ENCODE measurements around the gene ZBTB7B. TPM values are rescaled to one million over a fixed set of nuclear protein-coding genes. Genes with fewer than 3 reads are reported as not detected.
A peak's percentile ranks its signal among the peaks of the same experiment; 100 is the strongest.
"Not testable (repeated sequence)": the region's sequence is repeated elsewhere in the genome, so short reads cannot be mapped to it uniquely, and the experiment has no call there.

Gene ZBTB7B
- total RNA-seq, 1 donor from 2014 or later: 147 TPM

- no peak within 1 kb of the TSS for H3K4me3 Mint-ChIP-seq (ENCODE audit: low read depth)
- peak; percentile 97 for DNase-seq (ENCODE audit: low spot score)
- H3K27ac Mint-ChIP-seq: no peak within 1 kb of the TSS
- H3K27me3 Mint-ChIP-seq (ENCODE audit: low read depth): no peaks in the 10 kb centered on the region
- H3K9me3 Mint-ChIP-seq: no peaks in the 10 kb centered on the region
- intact Hi-C loops (cut with micrococcal nuclease): loop anchor here (1.0 kb wide), 3 partner anchors 9 to 34 kb away; partner anchors contain the start of gene CKS1B
- H3K36me3 Mint-ChIP-seq (ENCODE audit: low read depth): peaks cover 35% of the 10 kb centered on the region
- peaks cover 6% of the 10 kb centered on the region for H3K4me1 Mint-ChIP-seq (ENCODE audit: low read depth)
Measured at GRCh38 chr1:154982897-154983648, 19.5 kb upstream of the ZBTB7B start, which contains the start of gene FLAD1. Gene FLAD1, plus strand, starts transcription at chr1:154983344. Its CDS starts 351 bp downstream, at chr1:154983695.

- Mint-ChIP-seq H3K9me3 (no peaks in the 10 kb centered on the region), H3K27me3 (ENCODE audit: low read depth) (no peaks in the 10 kb centered on the region), H3K27ac (no peak overlapping the region), H3K4me1 (ENCODE audit: low read depth) (peaks cover 7% of the 10 kb centered on the region), H3K36me3 (ENCODE audit: low read depth) (peaks cover 37% of the 10 kb centered on the region), H3K4me3 (ENCODE audit: low read depth) (no peak overlapping the region)
- DNase-seq (ENCODE audit: low spot score): no peak
- intact Hi-C loops (cut with micrococcal nuclease): loop anchor here (1.0 kb wide), 3 partner anchors 10 to 33 kb away; partner anchors contain the start of gene CKS1B
Measured at GRCh38 chr1:154983776-154984466, 18.7 kb upstream of the ZBTB7B start.

DNA sequence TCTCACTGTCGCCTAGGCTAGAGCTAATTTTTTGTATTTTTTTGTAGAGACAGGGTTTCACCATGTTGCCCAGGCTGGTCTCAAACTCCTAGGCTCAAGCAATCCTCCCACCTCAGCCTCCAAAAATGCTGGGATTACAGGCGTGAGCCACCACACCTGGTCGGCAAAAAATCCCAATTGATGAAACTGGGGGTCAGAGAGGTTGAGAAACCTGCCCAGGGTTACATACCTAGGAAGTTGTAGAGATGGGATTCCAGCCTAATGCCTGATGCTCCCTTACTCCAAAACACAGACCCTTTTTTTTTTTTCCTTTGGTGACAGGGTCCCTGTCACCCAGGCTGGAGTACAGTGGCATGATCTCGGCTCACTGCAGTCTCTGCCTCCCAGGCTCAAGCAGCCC is 15.9 kb upstream of the ZBTB7B start:
- DNase-seq (ENCODE audit: low spot score); intact Hi-C loops (cut with micrococcal nuclease); H3K27me3 Mint-ChIP-seq (ENCODE audit: low read depth); H3K4me3 Mint-ChIP-seq (ENCODE audit: low read depth); H3K9me3 Mint-ChIP-seq; H3K4me1 Mint-ChIP-seq (ENCODE audit: low read depth); H3K27ac Mint-ChIP-seq: not testable (repeated sequence)
- H3K36me3 Mint-ChIP-seq (ENCODE audit: low read depth): peaks cover 31% of the 10 kb centered on the region

- no peaks in the 10 kb centered on the region for H3K27me3 Mint-ChIP-seq (ENCODE audit: low read depth)
- intact Hi-C loops (cut with micrococcal nuclease): no loop called here
- H3K36me3 Mint-ChIP-seq (ENCODE audit: low read depth): peaks cover 31% of the 10 kb centered on the region
- no peaks in the 10 kb centered on the region for H3K9me3 Mint-ChIP-seq
- H3K4me1 Mint-ChIP-seq (ENCODE audit: low read depth): peaks cover 5% of the 10 kb centered on the region
- H3K27ac Mint-ChIP-seq: no peak overlapping the region
- no peak for DNase-seq (ENCODE audit: low spot score)
- H3K4me3 Mint-ChIP-seq (ENCODE audit: low read depth): no peak overlapping the region
Measured at GRCh38 chr1:154987326-154987725, 15.3 kb upstream of the ZBTB7B start.

DNA sequence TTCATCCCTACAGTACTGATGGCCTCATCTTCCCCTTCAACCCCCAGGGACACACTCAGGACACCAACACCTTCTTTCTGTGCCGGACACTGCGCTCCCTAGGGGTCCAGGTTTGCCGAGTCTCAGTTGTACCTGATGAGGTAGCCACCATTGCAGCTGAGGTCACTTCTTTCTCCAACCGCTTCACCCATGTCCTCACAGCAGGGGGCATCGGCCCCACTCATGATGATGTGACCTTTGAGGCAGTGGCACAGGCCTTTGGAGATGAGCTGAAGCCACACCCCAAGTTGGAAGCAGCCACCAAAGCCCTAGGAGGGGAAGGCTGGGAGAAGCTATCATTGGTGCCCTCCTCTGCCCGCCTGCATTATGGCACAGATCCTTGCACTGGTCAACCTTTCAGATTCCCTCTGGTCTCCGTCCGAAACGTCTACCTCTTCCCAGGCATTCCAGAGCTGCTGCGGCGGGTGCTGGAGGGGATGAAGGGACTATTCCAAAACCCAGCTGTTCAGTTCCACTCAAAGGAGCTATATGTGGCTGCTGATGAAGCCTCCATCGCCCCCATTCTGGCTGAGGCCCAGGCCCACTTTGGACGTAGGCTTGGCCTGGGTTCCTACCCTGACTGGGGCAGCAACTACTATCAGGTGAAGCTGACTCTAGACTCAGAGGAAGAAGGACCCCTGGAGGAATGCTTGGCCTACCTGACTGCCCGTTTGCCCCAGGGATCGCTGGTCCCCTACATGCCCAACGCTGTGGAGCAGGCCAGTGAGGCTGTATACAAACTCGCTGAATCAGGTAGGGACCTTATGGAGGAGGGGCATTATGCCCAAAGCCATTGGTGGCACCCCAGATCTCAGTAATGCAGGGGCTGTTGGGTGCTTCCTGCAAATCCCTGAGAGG is 14.3 kb upstream of the ZBTB7B start:
- Mint-ChIP-seq H3K4me1 (ENCODE audit: low read depth) (peaks cover 5% of the 10 kb centered on the region), H3K4me3 (ENCODE audit: low read depth) (no peak overlapping the region), H3K9me3 (no peaks in the 10 kb centered on the region), H3K36me3 (ENCODE audit: low read depth) (peaks cover 31% of the 10 kb centered on the region), H3K27me3 (ENCODE audit: low read depth) (no peaks in the 10 kb centered on the region), H3K27ac (no peak overlapping the region)
- no peak for DNase-seq (ENCODE audit: low spot score)
- intact Hi-C loops (cut with micrococcal nuclease): no loop called here

GRCh38 chr1:154989195-154989860 is 13.3 kb upstream of the ZBTB7B start:
- H3K27me3 Mint-ChIP-seq (ENCODE audit: low read depth): no peaks in the 10 kb centered on the region
- peaks cover 28% of the 10 kb centered on the region for H3K36me3 Mint-ChIP-seq (ENCODE audit: low read depth)
- H3K4me3 Mint-ChIP-seq (ENCODE audit: low read depth): no peak overlapping the region
- DNase-seq (ENCODE audit: low spot score): no peak
- H3K27ac Mint-ChIP-seq: no peak overlapping the region
- no peaks in the 10 kb centered on the region for H3K9me3 Mint-ChIP-seq
- peaks cover 5% of the 10 kb centered on the region for H3K4me1 Mint-ChIP-seq (ENCODE audit: low read depth)
- intact Hi-C loops (cut with micrococcal nuclease): no loop called here

- H3K27me3 Mint-ChIP-seq (ENCODE audit: low read depth): no peaks in the 10 kb centered on the region
- H3K27ac Mint-ChIP-seq: no peak overlapping the region
- intact Hi-C loops (cut with micrococcal nuclease): no loop called here
- H3K4me1 Mint-ChIP-seq (ENCODE audit: low read depth): peaks cover 9% of the 10 kb centered on the region
- H3K36me3 Mint-ChIP-seq (ENCODE audit: low read depth): peaks cover 28% of the 10 kb centered on the region
- no peak overlapping the region for H3K4me3 Mint-ChIP-seq (ENCODE audit: low read depth)
- no peak for DNase-seq (ENCODE audit: low spot score)
- H3K9me3 Mint-ChIP-seq: no peaks in the 10 kb centered on the region
Measured at GRCh38 chr1:154990276-154990675, 12.3 kb upstream of the ZBTB7B start.

GRCh38 chr1:154992721-154993571 is 9.7 kb upstream of the ZBTB7B start:
- peaks cover 22% of the 10 kb centered on the region for H3K36me3 Mint-ChIP-seq (ENCODE audit: low read depth)
- no peak overlapping the region for H3K4me3 Mint-ChIP-seq (ENCODE audit: low read depth)
- no peak overlapping the region for H3K27ac Mint-ChIP-seq
- DNase-seq (ENCODE audit: low spot score): no peak
- H3K9me3 Mint-ChIP-seq: no peaks in the 10 kb centered on the region
- H3K27me3 Mint-ChIP-seq (ENCODE audit: low read depth): no peaks in the 10 kb centered on the region
- H3K4me1 Mint-ChIP-seq (ENCODE audit: low read depth): peaks cover 21% of the 10 kb centered on the region
- intact Hi-C loops (cut with micrococcal nuclease): no loop called here

- no peaks in the 10 kb centered on the region for H3K9me3 Mint-ChIP-seq
- DNase-seq (ENCODE audit: low spot score): no peak
- H3K4me1 Mint-ChIP-seq (ENCODE audit: low read depth): peaks cover 26% of the 10 kb centered on the region
- no peaks in the 10 kb centered on the region for H3K27me3 Mint-ChIP-seq (ENCODE audit: low read depth)
- peak within 1 kb of the TSS; percentile 31 for H3K27ac Mint-ChIP-seq
- H3K36me3 Mint-ChIP-seq (ENCODE audit: low read depth): peaks cover 14% of the 10 kb centered on the region
- intact Hi-C loops (cut with micrococcal nuclease): no loop called here
- H3K4me3 Mint-ChIP-seq (ENCODE audit: low read depth): no peak within 1 kb of the TSS
Measured at GRCh38 chr1:154993572-154994268, 8.9 kb upstream of the ZBTB7B start, which contains the start of gene LENEP. Gene LENEP, plus strand, starts transcription at chr1:154993586. Its CDS starts 22 bp downstream, at chr1:154993608.

DNA sequence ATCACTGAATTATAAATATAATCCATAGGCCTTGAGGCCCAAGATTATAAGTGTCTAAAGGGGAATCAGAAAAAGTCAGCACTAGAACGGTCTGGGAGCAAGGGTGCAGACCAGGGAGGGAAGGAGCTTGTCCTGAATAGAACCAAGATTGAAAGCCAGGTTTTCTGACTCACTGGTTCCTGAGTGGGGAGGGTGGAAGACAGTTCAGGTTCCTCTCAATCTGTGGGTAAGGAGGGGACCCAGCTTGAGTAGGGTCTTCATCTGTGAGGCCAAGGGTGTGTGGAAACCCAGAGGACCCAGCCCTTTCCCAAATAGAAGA is 8.4 kb upstream of the ZBTB7B start:
- peaks cover 9% of the 10 kb centered on the region for H3K36me3 Mint-ChIP-seq (ENCODE audit: low read depth)
- peaks cover 25% of the 10 kb centered on the region for H3K4me1 Mint-ChIP-seq (ENCODE audit: low read depth)
- H3K27me3 Mint-ChIP-seq (ENCODE audit: low read depth): no peaks in the 10 kb centered on the region
- no peaks in the 10 kb centered on the region for H3K9me3 Mint-ChIP-seq
- DNase-seq (ENCODE audit: low spot score): no peak
- H3K27ac Mint-ChIP-seq: no peak overlapping the region
- no peak overlapping the region for H3K4me3 Mint-ChIP-seq (ENCODE audit: low read depth)
- intact Hi-C loops (cut with micrococcal nuclease): no loop called here

DNA sequence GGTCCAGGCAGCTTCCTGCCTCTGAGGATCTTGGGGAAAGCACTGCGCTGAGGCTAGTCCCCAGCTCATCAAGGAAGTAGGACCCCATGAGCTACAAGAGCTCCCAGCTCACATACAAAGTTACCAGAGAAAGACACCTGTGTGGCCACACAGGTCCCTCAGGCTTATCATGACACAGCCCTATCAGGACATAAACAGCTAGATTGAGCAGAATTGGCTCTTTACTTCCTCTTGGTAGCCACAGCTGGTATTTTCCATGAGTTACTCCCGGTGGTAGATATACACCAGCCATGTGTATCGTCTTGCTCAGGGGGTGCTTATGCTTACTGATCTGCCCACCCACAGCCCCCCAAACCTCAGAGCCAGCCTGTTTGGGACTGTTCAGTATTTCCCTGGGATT is 8.0 kb upstream of the ZBTB7B start:
- no peaks in the 10 kb centered on the region for H3K9me3 Mint-ChIP-seq
- peaks cover 7% of the 10 kb centered on the region for H3K36me3 Mint-ChIP-seq (ENCODE audit: low read depth)
- intact Hi-C loops (cut with micrococcal nuclease): no loop called here
- DNase-seq (ENCODE audit: low spot score): no peak
- H3K27me3 Mint-ChIP-seq (ENCODE audit: low read depth): no peaks in the 10 kb centered on the region
- H3K4me3 Mint-ChIP-seq (ENCODE audit: low read depth): no peak overlapping the region
- no peak overlapping the region for H3K27ac Mint-ChIP-seq
- H3K4me1 Mint-ChIP-seq (ENCODE audit: low read depth): peaks cover 25% of the 10 kb centered on the region

All from activated T-helper 2 cell treated with anti-CD3 and anti-CD28 coated beads, Interferon-gamma antibody, Interleukin-2, Interleukin-4, amounts not matched to agents 10 μg/mL and 5 μg/mL and 100 μg/mL, durations not matched to agents 14 hours and 24 hours and 36 hours (primary cell).